Stimulated activated CD4-positive, alpha-beta T cell treated with anti-CD3 and anti-CD28 coated beads, Interleukin-15, amount 100 ng/mL, for 1 hour (primary cell): Measurements from ENCODE around the gene TBX4.

Experiments used
- DNase-seq, 2 donors: peaks; one replicate each; pipeline ENCODE4 v3.0.0-alpha.2; 2020; ENCODE audit warnings: low read depth in 1 of 2, low spot score in 1 of 2

Gene TBX4

GRCh38 chr17:61453566-61454380 lies 1.6 kb downstream of the TBX4 start:
- no peak for DNase-seq

- no peak for DNase-seq
These were observed 2.4 kb downstream of the TBX4 start for GRCh38 chr17:61454381-61455323.

GRCh38 chr17:61455324-61456060 lies 3.3 kb downstream of the TBX4 start:
- no peak for DNase-seq

GRCh38 chr17:61456061-61456681 lies 3.9 kb downstream of the TBX4 start:
- DNase-seq, result no peak

- DNase-seq, result no peak
These were observed 4.5 kb downstream of the TBX4 start for GRCh38 chr17:61456688-61457225.

DNA sequence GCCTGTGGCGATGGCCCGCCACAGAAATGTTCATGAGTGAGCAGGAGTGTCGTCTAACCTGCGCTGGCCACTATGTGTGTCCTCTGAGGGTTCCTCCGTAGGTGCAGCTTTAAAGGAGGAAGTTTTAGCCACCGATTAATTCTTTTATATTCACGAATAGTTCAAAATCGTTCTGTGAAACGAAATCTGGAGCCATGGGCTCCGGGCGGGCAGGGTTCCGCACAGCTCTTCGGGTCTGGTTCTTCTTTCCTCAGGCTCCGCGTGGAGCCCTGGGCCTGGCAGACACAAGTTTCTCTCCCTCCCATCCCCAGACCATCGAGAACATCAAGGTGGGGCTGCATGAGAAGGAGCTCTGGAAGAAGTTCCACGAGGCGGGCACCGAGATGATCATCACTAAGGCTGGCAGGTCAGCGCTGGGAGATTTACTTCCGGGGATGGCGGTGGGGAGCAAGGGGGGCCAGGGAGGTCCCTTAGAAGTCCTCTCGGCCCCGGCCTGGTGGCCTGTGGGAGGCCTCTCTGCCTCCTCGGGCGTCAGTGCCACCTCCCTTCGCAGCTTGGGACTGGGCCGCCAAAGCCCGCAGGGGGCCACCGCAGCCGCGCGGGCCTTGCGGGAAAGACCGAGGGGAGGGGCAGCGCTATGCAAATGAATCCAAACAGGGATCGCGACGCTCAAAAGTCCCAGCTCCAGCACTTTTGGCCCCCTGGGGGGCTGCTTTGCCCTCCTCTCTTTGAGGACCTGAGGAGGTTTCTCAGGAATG lies 5.2 kb downstream of the TBX4 start:
- DNase-seq, result no peak

DNA sequence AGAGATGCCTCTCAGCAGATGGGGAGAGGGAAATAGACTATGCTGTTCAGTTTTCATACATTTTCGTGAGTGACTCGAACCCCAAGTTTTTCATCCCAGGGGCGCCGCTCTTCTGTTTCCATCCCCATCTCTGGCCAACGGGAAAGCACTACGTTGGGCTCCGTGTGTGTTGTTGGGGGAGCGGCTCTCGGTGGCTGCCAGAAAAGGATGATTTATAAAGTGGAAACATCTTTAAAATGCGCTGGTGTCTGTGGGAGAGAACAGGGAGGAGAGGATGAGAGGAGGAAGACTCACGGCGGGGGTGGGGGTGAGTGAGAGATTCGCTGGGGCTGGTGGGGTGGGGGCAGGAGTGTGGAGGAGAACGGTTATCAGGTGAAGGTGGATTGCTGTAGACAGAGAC lies 5.8 kb downstream of the TBX4 start:
- DNase-seq, result no peak

DNA sequence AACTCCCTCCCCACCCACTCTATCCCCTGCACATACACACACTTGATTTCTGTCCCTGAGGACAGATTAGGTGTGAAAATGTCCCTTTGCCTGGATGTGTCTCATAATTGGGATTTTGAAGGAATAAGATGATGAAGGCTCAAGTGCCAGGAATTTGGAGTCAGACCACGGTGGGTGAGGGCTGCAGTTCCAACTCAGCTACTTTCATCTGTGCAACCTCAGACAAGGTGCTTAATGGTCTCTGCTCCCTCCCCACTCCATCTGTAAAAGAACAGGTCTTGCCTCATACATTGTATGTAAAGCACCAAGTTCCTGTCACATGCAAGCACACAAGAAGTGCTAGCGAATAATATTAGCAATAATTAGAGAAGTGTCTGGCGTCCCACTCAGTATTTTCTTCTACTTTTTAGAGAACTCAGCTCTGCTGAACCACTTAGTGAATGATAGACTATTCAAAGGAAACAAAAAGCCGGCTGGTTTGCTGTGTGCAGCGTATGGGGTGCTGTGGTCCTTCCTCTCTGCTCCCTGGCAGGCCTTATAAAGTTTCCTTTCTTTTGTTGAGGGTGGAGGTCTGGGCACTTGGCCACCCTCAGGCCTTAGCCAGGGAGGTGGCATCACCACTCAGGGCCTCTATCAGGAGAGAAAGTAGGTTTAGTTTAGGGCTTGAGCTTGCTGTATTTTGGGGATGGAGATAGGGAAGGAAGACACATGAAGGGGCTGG lies 6.4 kb downstream of the TBX4 start:
- DNase-seq, result no peak

- no peak for DNase-seq
These were observed 7.1 kb downstream of the TBX4 start for GRCh38 chr17:61459142-61459809.

DNA sequence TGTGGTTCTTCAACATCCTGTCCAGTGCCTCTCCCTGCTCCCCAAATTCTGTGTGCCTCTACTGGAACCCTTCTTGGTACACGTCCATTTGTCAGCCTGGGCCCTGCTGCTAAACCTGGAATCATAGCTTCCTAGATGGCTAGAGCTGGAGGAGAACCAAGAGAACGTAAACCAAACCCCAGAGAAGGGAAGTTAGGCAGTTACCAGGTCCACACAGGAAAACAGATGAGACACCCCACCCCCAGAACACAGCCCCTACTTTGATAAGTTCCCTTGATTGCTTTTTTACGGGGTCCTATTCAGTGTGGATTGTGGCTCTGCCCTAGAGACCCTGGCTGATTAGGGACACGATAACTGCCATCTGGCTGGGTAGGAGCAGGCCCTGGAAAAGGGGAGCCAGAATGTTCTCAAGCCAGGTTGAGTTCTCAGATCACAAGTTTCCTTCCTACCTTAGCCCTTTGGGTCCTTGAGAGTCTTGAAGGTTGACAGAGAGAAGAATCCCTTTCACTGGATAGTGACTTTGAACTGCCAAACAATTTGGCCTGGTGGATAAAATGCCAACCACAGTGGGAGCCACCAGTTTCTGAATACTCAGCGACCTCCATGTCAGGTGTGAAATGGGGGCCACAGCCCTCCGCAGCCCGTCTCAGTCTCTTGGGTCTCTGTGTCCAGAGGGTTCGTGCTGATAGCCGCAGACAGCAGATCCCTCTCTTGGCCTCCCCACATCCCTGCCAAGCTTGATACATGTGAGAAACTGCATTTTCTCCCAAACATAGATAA lies 7.9 kb downstream of the TBX4 start:
- DNase-seq, result no peak

- no peak for DNase-seq
These were observed 8.8 kb downstream of the TBX4 start for GRCh38 chr17:61460796-61461585.

DNA sequence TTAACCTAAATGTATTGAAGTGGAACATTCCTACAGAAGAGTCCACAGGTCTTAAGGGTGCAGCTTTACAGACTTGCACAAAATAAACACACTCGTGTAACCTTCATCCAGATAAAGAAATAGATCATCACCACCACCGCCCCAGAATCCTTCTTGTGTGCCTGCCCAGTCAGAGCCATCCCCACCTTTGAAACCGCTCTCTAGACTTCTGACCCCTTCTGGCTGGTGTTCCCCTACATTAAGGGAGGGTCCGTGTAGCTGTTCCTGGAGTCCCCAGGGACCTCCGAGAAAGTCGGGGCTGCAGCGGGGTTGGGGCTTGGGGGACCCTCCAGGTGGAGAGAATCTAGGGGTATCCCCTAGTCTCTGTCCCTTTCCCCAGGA lies 9.4 kb downstream of the TBX4 start:
- no peak for DNase-seq

DNA sequence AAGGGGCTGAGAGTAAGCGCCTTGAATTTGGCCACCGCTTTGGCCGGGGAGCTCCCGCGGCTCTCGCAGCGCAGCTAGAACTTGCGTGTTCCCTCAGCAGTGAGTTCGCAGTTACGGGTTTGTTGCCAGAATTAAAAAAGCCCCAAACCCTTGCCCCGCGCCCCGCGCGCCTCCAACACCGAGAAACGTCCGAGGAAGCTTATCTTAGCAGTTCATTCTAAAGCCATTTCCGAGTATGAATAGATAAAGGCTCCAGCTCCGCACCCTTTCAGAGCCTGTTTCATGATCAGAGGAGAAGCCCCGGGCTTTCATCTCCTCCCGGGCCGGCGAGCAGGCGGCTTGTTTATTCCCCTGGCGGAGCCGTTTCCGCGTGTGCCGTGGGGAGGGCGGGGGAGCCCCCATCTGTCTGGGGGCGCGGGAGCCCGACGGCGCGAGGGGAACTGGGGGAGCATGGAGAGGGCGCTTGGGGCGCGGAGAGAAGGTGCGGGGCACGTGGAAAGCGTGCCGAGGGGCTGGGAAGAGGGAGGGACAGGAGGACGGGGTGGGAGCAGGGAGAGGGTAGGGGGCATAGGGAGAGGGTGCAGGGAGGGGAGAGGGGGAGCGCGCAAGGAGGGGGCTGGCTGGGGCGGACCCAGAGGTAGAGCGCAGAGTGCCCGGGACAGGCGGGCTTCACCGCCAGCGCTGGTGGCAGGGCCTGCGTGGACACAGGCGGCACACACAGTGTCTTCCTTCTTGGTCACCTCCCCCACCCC lies 9.9 kb downstream of the TBX4 start:
- no peak for DNase-seq

GRCh38 chr17:61462719-61463315 lies 10.6 kb downstream of the TBX4 start:
- no peak for DNase-seq

DNA sequence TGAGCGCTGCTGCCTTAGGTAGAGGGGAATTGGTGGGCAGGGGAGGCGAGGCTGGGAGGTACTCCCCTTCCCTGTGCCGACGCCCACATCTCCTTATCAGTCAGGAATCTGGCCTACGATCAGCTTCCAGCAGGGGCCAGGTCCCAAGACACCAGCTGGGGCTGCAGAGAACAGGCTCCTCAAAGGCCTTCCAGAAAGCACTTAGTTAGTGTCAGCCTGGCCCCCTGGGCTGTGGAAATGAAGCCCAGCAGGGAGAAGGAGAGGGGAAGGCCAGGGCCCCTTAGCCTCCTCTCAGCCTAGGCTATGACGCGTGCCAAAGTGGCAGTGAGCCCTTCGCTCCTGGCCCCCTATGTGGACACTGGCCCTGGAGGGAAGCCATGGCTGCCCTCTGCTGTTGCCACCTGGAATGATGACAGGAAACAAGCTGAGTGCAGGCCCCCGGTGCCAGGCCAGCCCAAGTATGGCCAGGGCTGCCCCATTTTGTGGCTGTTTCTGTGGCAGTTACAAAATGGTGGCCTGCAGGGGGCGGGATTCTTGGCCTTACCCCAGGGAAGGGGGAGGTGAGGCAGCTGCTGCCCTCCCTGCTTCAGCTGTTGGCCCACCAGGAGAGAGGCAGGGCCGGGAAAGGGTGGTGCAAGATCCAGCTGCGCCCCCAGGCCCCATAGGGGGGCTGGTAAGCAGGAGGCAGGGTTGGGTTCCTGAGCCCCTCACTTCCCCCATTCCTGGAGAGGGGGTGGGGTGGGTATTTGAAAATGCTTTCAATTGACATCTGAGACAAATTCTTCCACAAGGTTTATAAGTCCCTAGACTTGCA lies 11.3 kb downstream of the TBX4 start:
- DNase-seq, result no peak
